GM23338 (cell line): ENCODE measurements around the gene CNTNAP2. TPM values are rescaled to one million over a fixed set of nuclear protein-coding genes. Genes with fewer than 3 reads are reported as not detected.
A peak's percentile ranks its signal among the peaks of the same experiment; 100 is the strongest.

Experiments
- ATAC-seq: fragments of 200-7000 bp; cut with Tn5 transposase; 3 replicates; pipeline ENCODE4 v1.9.1; 2020
- DNase-seq: peaks from one replicate; pipeline ENCODE4 v3.0.0-alpha.2; 2015; ENCODE audit warnings: low spot score
- H2AFZ ChIP-seq: fragments of 200-600 bp; sonication (generic); 2 replicates; pipeline ENCODE4 v1.8.0; 2016; ENCODE audit warnings: antibody characterized with exemption, mild to moderate bottlenecking, moderate library complexity
- H3F3A ChIP-seq: fragments of 200-600 bp; sonication (generic); replicated peaks from 2 replicates; pipeline ENCODE4 v1.8.0; 2017; ENCODE audit warnings: antibody characterized with exemption, mixed run types, low read depth
- H3K27ac ChIP-seq: fragments of 200-600 bp; sonication (generic); 2 replicates; pipeline ENCODE4 v1.6.1; 2016; ENCODE audit warnings: low read depth
- H3K27me3 ChIP-seq: fragments of 200-600 bp; sonication (generic); 2 replicates; pipeline ENCODE4 v1.8.0; 2016; ENCODE audit warnings: mild to moderate bottlenecking, mixed run types, moderate library complexity; ENCODE audit not compliant: insufficient read depth
- H3K36me3 ChIP-seq: fragments of 200-600 bp; sonication (generic); 2 replicates; pipeline ENCODE4 v1.8.0; 2016; ENCODE audit warnings: mild to moderate bottlenecking; ENCODE audit not compliant: insufficient read depth
- H3K4me1 ChIP-seq: fragments of 200-600 bp; sonication (generic); 2 replicates; pipeline ENCODE4 v1.8.0; 2016; ENCODE audit warnings: mild to moderate bottlenecking, moderate library complexity; ENCODE audit not compliant: insufficient read depth
- H3K4me2 ChIP-seq: fragments of 200-600 bp; sonication (generic); 2 replicates; pipeline ENCODE4 v1.7.1; 2017; ENCODE audit warnings: mixed run types
- H3K4me3 ChIP-seq: fragments of 200-600 bp; sonication (generic); 2 replicates; pipeline ENCODE4 v1.6.1; 2016; ENCODE audit warnings: mixed run types
- H3K79me2 ChIP-seq: fragments of 200-600 bp; sonication (generic); replicated peaks from 2 replicates; pipeline ENCODE4 v1.8.0; 2017; ENCODE audit warnings: mild to moderate bottlenecking; ENCODE audit not compliant: insufficient read depth
- H3K9me2 ChIP-seq: fragments of 200-600 bp; sonication (generic); 2 replicates; pipeline ENCODE4 v1.8.0; 2017; ENCODE audit not compliant: insufficient read depth
- H4K20me1 ChIP-seq: fragments of 200-600 bp; sonication (generic); replicated peaks from 2 replicates; pipeline ENCODE4 v1.8.0; 2017; ENCODE audit warnings: mild to moderate bottlenecking; ENCODE audit not compliant: insufficient read depth
- H3K27ac Mint-ChIP-seq: 2 replicates; pipeline ENCODE4 v1.8.0; 2020; ENCODE audit warnings: inconsistent platforms, mild to moderate bottlenecking, moderate library complexity, mixed read lengths
- H3K27me3 Mint-ChIP-seq: 3 replicates; pipeline ENCODE4 v1.8.0; 2022; ENCODE audit warnings: low read depth, mild to moderate bottlenecking, moderate library complexity, mixed read lengths, inconsistent platforms; ENCODE audit not compliant: insufficient read depth, poor library complexity
- H3K36me3 Mint-ChIP-seq: 3 replicates; pipeline ENCODE4 v1.8.0; 2021; ENCODE audit warnings: low read depth, mild to moderate bottlenecking, inconsistent platforms, moderate library complexity, mixed read lengths
- H3K4me1 Mint-ChIP-seq: 3 replicates; pipeline ENCODE4 v1.8.0; 2020; ENCODE audit warnings: mild to moderate bottlenecking, inconsistent platforms, mixed read lengths
- H3K4me3 Mint-ChIP-seq: 3 replicates; pipeline ENCODE4 v1.8.0; 2021; ENCODE audit warnings: moderate library complexity, mild to moderate bottlenecking, inconsistent platforms, mixed read lengths
- H3K9me3 Mint-ChIP-seq: 3 replicates; pipeline ENCODE4 v1.8.0; 2020; ENCODE audit warnings: moderate library complexity, mild to moderate bottlenecking, inconsistent platforms, mixed read lengths
- CREB1 ChIP-seq: fragments of 250-450 bp; sonication (Bioruptor Pico); IDR thresholded peaks from 2 replicates; pipeline ENCODE4 v1.5.0; 2020; ENCODE audit warnings: low read depth, mild to moderate bottlenecking, moderate library complexity
- ETS1 ChIP-seq: IDR thresholded peaks from 2 replicates; pipeline ENCODE4 v1.6.1; 2016; ENCODE audit warnings: antibody characterized with exemption
- EZH2 ChIP-seq: fragments of 200-600 bp; sonication (generic); IDR thresholded peaks from one replicate; pipeline ENCODE4 v1.8.0; 2017; ENCODE audit warnings: antibody characterized with exemption, mild to moderate bottlenecking, low read depth; ENCODE audit not compliant: unreplicated experiment
- EZH2phosphoT487 ChIP-seq: fragments of 200-600 bp; sonication (generic); IDR thresholded peaks from one replicate; pipeline ENCODE4 v1.8.1; 2018; ENCODE audit warnings: antibody characterized with exemption; ENCODE audit not compliant: unreplicated experiment
- JUNB ChIP-seq: IDR thresholded peaks from one replicate; pipeline ENCODE4 v1.6.1; 2016; ENCODE audit warnings: antibody characterized with exemption; ENCODE audit not compliant: unreplicated experiment
- NANOG ChIP-seq: IDR thresholded peaks from 2 replicates; pipeline ENCODE4 v1.6.1; 2016; ENCODE audit warnings: antibody characterized with exemption, borderline replicate concordance
- POLR2AphosphoS5 ChIP-seq: IDR thresholded peaks from 2 replicates; pipeline ENCODE4 v1.6.1; 2016; ENCODE audit warnings: antibody characterized with exemption, low read depth
- REST ChIP-seq: IDR thresholded peaks from one replicate; pipeline ENCODE4 v1.6.1; 2018; ENCODE audit warnings: antibody characterized with exemption; ENCODE audit not compliant: unreplicated experiment
- STAT1 ChIP-seq: IDR thresholded peaks from one replicate; pipeline ENCODE4 v1.6.1; 2016; ENCODE audit warnings: antibody characterized with exemption; ENCODE audit not compliant: unreplicated experiment
- ZNF114 ChIP-seq: fragments of 250-450 bp; sonication (Bioruptor Pico); IDR thresholded peaks from 2 replicates; pipeline ENCODE4 v1.5.0; 2020; ENCODE audit warnings: mild to moderate bottlenecking, moderate library complexity
- ZNF331 ChIP-seq: fragments of 250-450 bp; sonication (Bioruptor Pico); IDR thresholded peaks from 2 replicates; pipeline ENCODE4 v1.5.0; 2020; ENCODE audit warnings: low read depth, mild to moderate bottlenecking, moderate library complexity
- ZNF462 ChIP-seq: fragments of 250-450 bp; sonication (Bioruptor Pico); IDR thresholded peaks from 2 replicates; pipeline ENCODE4 v1.5.0; 2020; ENCODE audit warnings: mild to moderate bottlenecking, moderate library complexity
- polyA plus RNA-seq: library from polyadenylated mRNA; unstranded; fragments of >200 nt; fragmentation: Nextera tagmentation; extraction: Ambion mirVana; gene quantifications from 2 replicates; pipeline ENCODE4 v1.2.1, GENCODE V29; 2016
- total RNA-seq: library from RNA; depleted of rRNA; stranded (reverse); fragments of >200 nt; shearing (Covaris generic); gene quantifications from 2 replicates; pipeline ENCODE4 v1.2.3, GENCODE V29; 2014
- TF ChIP-seq, protein P1 (sequence below), 2 experiments: fragments of 200-600 bp in 1 of 2; sonication (generic) in 1 of 2; conservative IDR thresholded peaks; 2 replicates each; pipeline versions ENCODE4 v1.5.1 to v1.6.1; 2016 to 2017; ENCODE audit warnings: antibody characterized with exemption in 2 of 2, low read depth in 2 of 2, mild to moderate bottlenecking in 2 of 2, moderate library complexity in 1 of 2

CNTNAP2 gene
- total and polyA plus RNA-seq, 2 experiments from 2014 or later, result 38.2 to 61.3 TPM

- Histone ChIP-seq H3K4me3 (no peak overlapping the region), H3K4me1 (peaks cover 59% of the 10 kb centered on the region), H3K9me2 (no peaks in the 10 kb centered on the region), H4K20me1 (no peaks in the 10 kb centered on the region), H3F3A (no peaks in the 10 kb centered on the region), H3K27ac (no peak overlapping the region), H3K27me3 (peaks cover 2% of the 10 kb centered on the region; the same call in 1 of the 2 replicates), H3K36me3 (no peaks in the 10 kb centered on the region), H3K79me2 (peaks cover 15% of the 10 kb centered on the region), H3K4me2 (peak overlapping the region; percentile 11), H2AFZ (peak overlapping the region; percentile 80; the same call in 1 of the 2 replicates)
- peaks cover 5% of the 10 kb centered on the region; the same call in 1 of the 3 replicates for H3K36me3 Mint-ChIP-seq
- peaks cover 6% of the 10 kb centered on the region for H3K27me3 Mint-ChIP-seq
- H3K4me3 Mint-ChIP-seq, result no peak overlapping the region
- ATAC-seq, result peak; percentile 5; the same call in 2 of the 3 replicates
- H3K9me3 Mint-ChIP-seq, result no peaks in the 10 kb centered on the region
- peak; percentile 57 for DNase-seq
- no peak overlapping the region for H3K27ac Mint-ChIP-seq
- TF ChIP-seq ETS1, result no peak
- TF ChIP-seq, protein P1, sequence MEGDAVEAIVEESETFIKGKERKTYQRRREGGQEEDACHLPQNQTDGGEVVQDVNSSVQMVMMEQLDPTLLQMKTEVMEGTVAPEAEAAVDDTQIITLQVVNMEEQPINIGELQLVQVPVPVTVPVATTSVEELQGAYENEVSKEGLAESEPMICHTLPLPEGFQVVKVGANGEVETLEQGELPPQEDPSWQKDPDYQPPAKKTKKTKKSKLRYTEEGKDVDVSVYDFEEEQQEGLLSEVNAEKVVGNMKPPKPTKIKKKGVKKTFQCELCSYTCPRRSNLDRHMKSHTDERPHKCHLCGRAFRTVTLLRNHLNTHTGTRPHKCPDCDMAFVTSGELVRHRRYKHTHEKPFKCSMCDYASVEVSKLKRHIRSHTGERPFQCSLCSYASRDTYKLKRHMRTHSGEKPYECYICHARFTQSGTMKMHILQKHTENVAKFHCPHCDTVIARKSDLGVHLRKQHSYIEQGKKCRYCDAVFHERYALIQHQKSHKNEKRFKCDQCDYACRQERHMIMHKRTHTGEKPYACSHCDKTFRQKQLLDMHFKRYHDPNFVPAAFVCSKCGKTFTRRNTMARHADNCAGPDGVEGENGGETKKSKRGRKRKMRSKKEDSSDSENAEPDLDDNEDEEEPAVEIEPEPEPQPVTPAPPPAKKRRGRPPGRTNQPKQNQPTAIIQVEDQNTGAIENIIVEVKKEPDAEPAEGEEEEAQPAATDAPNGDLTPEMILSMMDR (conservative IDR thresholded peaks at IDR 0.05; ENCODE audit: low read depth in 2 of 2), result no peak
- no peak for TF ChIP-seq EZH2phosphoT487
- TF ChIP-seq JUNB, result no peak
- TF ChIP-seq REST, result no peak
- TF ChIP-seq ZNF114 (CRISPR knock-in tag), result no peak
- TF ChIP-seq CREB1 (CRISPR knock-in tag), result no peak
- no peak for TF ChIP-seq EZH2
- TF ChIP-seq NANOG, result no peak
- TF ChIP-seq STAT1, result no peak
- TF ChIP-seq ZNF331, result no peak
- no peak for TF ChIP-seq POLR2AphosphoS5
- TF ChIP-seq ZNF462 (CRISPR knock-in tag), result no peak
- H3K4me1 Mint-ChIP-seq, result peaks cover 62% of the 10 kb centered on the region
These were observed 2220.8 kb downstream of the CNTNAP2 start for GRCh38 chr7:148337246-148337965.
